Kidney (tissue), 14 donors: ENCODE data around the gene SMYD3. TPM values are rescaled to one million over a fixed set of nuclear protein-coding genes. Genes with fewer than 3 reads are reported as not detected.

Experiments used
- DNase-seq, 5 donors: peaks; one replicate each; pipeline ENCODE4 v3.0.0-alpha.2; 2013 to 2020
- FAIRE-seq: peaks from 2 replicates; lab custom pipeline; 2012; peaks lifted over from hg19 to GRCh38; lab: Jason Lieb, UNC
- H3K27ac ChIP-seq, 2 donors: one replicate each; pipeline ENCODE4 v1.7.0; 2013; ENCODE audit warnings: low read depth in 2 of 2, low read length in 2 of 2, inconsistent platforms in 1 of 2
- H3K27me3 ChIP-seq: one replicate; pipeline ENCODE4 v1.7.1; 2013; ENCODE audit warnings: low read length, inconsistent platforms; ENCODE audit not compliant: control insufficient read depth, insufficient read depth
- H3K36me3 ChIP-seq, 3 donors: one replicate each; pipeline versions ENCODE4 v1.7.0 to v1.7.1; 2013; ENCODE audit warnings: low read length in 3 of 3, control low read depth in 1 of 3, inconsistent platforms in 1 of 3; ENCODE audit not compliant: insufficient read depth in 3 of 3, control insufficient read depth in 2 of 3
- H3K4me1 ChIP-seq, 3 donors: one replicate each; pipeline versions ENCODE4 v1.7.0 to v1.7.1; 2013; ENCODE audit warnings: low read length in 3 of 3, inconsistent platforms in 1 of 3, low read depth in 1 of 3; ENCODE audit not compliant: control insufficient read depth in 2 of 3, insufficient read depth in 2 of 3
- H3K4me3 ChIP-seq, 3 donors: one replicate each; pipeline versions ENCODE4 v1.7.0 to v1.8.1; 2013; ENCODE audit warnings: low read length in 3 of 3, control low read depth in 1 of 3, inconsistent platforms in 1 of 3
- H3K9ac ChIP-seq, 3 donors: one replicate each; pipeline versions ENCODE4 v1.7.0 to v1.7.1; 2013; ENCODE audit warnings: low read length in 3 of 3, control low read depth in 1 of 3, inconsistent platforms in 1 of 3
- H3K9me3 ChIP-seq, 3 donors: one replicate each; pipeline versions ENCODE4 v1.7.0 to v1.7.1; 2013; ENCODE audit warnings: low read length in 3 of 3, control low read depth in 1 of 3, inconsistent platforms in 1 of 3; ENCODE audit not compliant: control insufficient read depth in 2 of 3, insufficient read depth in 1 of 3
- CTCF ChIP-seq: IDR thresholded peaks from 3 replicates; pipeline ENCODE4 v1.5.1; 2012; ENCODE audit warnings: mild to moderate bottlenecking, moderate library complexity, borderline replicate concordance; ENCODE audit not compliant: insufficient read depth; ENCODE audit errors: extremely low read depth
- intact Hi-C: fragments of 100-400 bp; cut with DNase I; formaldehyde crosslinking; loops from one replicate; pipeline ENCODE4 v1.11.1; 2022
- polyA plus RNA-seq: library from polyadenylated mRNA; stranded (reverse); fragments of 350-450 nt; fragmentation: Illumina TruSeq; extraction: RNeasy Lipid Tissue Mini Kit (QIAGEN cat#74804); gene quantifications from one replicate; pipeline ENCODE4 v1.2.3, GENCODE V29; 2014; ENCODE audit warnings: low read depth, low replicate concordance; ENCODE audit not compliant: insufficient read depth
- total RNA-seq: library from RNA; stranded (reverse); fragmentation: NEBNext Ultra II Directional; extraction: Animal tissue kit (Norgen Biotek cat#: 25700); gene quantifications from one replicate; pipeline ENCODE4 v1.2.1, GENCODE V29; 2021
- donor health status: control.
- donor health status: control.
- donor health status: control.
- donor health status: control.
- donor health status: control.
- donor health status: DM: yes; HTN: yes; CAD: no.
- donor health status: Normal renal cell carcinoma (clear cell type).

SMYD3 gene
- total and polyA plus RNA-seq, 2 donors from 2014 or later = 23.3 to 23.9 TPM

DNA sequence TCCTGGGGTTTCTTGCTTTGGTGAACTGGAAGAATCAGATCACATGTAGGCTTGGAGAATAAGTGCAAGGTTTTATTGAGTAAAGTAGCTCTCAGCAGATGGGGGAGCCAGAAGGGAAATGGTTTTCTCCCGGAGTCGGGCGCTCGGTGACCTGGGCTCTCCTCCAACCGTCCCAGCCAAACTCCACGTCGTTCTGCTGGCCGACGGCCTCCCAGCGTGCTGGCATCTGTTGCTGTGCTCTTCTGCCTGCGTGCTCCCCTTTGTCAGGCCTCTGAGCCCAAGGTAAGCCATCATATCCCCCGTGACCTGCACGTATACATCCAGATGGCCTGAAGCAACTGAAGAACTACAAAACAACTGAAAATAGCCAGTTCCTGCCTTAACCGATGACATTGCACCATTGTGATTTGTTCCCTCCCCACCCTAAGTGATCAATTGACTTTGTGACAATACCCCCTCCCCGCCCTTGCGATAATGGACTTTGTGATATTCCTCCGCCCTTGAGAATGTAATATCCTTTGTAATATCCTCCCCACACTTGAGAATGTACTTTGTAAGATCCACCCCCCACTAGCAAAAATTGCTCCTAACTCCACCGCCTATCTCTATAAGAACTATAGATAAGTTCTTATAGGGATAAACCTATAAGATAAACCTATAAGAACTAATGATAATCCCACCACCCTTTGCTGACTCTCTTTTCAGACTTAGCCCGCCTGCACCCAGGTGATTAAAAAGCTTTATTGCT lies 88.3 kb downstream of the SMYD3 start:
- Histone ChIP-seq H3K4me3 (no peak overlapping the region), H3K27ac (no peak overlapping the region), H3K9me3 (peaks cover 0 to 4% (median 0%) of the 10 kb centered on the region in 3 donors), H3K9ac (no peak overlapping the region), H3K4me1 (no peaks in the 10 kb centered on the region), H3K27me3 (no peaks in the 10 kb centered on the region), H3K36me3 (no peaks in the 10 kb centered on the region)
- intact Hi-C loops = no loop called here
- DNase-seq (no peak), FAIRE-seq (no peak)
- TF ChIP-seq CTCF = no peak

- DNase-seq = no peak
- Histone ChIP-seq H3K4me3 (no peak overlapping the region), H3K27me3 (no peaks in the 10 kb centered on the region), H3K4me1 (no peaks in the 10 kb centered on the region), H3K9ac (no peak overlapping the region), H3K9me3 (peaks cover 0 to 4% (median 0%) of the 10 kb centered on the region in 3 donors), H3K27ac (no peak overlapping the region), H3K36me3 (no peaks in the 10 kb centered on the region)
- intact Hi-C loops = no loop called here
- TF ChIP-seq CTCF = no peak
- no peak for FAIRE-seq
Measured at GRCh38 chr1:246417813-246418564, 89.1 kb downstream of the SMYD3 start.

DNA sequence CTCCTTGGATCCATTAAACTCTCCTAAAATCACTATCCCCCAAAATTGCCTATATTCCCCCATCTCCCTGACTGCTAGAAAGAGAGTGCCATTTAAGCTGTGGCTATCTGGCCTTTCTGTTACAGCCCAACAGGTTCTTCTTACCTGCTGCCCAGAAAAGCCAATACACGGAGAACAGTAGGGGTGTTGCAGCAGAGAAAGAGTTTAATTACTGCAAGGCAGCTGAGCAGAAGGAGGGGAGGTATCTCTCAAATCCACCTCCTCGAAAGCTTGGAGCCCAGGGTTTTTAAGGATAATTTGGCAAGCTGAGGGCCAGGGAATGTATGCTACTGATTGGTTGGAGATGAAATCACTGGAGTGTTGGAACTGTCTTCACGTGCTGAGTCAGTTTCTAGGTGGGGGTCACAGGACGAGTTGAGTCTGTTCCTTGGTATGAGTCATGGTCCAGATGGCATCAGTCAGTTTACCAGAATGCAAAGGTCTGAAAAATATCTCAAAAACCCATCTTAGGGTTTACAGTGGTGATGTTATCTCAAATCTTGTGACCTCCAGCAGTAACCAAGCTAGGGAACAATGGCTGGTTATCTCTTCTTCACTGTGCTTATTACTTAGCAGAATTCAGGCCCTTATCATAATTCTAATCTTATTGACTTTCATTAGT lies 89.8 kb downstream of the SMYD3 start:
- no peak for FAIRE-seq
- no peak for TF ChIP-seq CTCF
- intact Hi-C loops = no loop called here

More for the DNA sequence above, 89.8 kb downstream of the SMYD3 start:
- no peak for DNase-seq
- Histone ChIP-seq H3K36me3 (no peaks in the 10 kb centered on the region), H3K9me3 (peaks cover 0 to 4% (median 0%) of the 10 kb centered on the region in 3 donors), H3K27ac (no peak overlapping the region), H3K9ac (no peak overlapping the region), H3K27me3 (no peaks in the 10 kb centered on the region), H3K4me1 (no peaks in the 10 kb centered on the region), H3K4me3 (no peak overlapping the region)
